Stimulated activated CD4-positive, alpha-beta T cell treated with anti-CD3 and anti-CD28 coated beads, Interleukin-2, amount 100 ng/mL, for 24 hours (primary cell): ENCODE measurements around the gene RHCG.
A peak's percentile ranks its signal among the peaks of the same experiment; 100 is the strongest.

Source experiments
- DNase-seq, 2 donors: peaks; one replicate each; pipeline ENCODE4 v3.0.0-alpha.2; 2020

Gene RHCG

GRCh38 chr15:89502867-89503595 is 6.6 kb upstream of the RHCG start:
- no peak for DNase-seq

GRCh38 chr15:89501646-89502045 is 5.3 kb upstream of the RHCG start:
- DNase-seq = no peak

GRCh38 chr15:89500397-89501270 is 4.3 kb upstream of the RHCG start:
- DNase-seq = peak in 1 of 2 donors; percentile 17

- no peak for DNase-seq
Observed at GRCh38 chr15:89499156-89499555, 2.8 kb upstream of the RHCG start.

- no peak for DNase-seq
Observed at GRCh38 chr15:89498574-89498906, 2.2 kb upstream of the RHCG start.

- no peak for DNase-seq
Observed at GRCh38 chr15:89497231-89497630, 848 bp upstream of the RHCG start.

GRCh38 chr15:89495638-89496145 is 691 bp downstream of the RHCG start:
- DNase-seq = no peak

- peak in 1 of 2 donors; percentile 54 for DNase-seq
Observed at GRCh38 chr15:89494941-89495637, 1.3 kb downstream of the RHCG start.

- DNase-seq = no peak
Observed at GRCh38 chr15:89494031-89494430, 2.4 kb downstream of the RHCG start.

- no peak for DNase-seq
Observed at GRCh38 chr15:89492934-89493631, 3.3 kb downstream of the RHCG start.

GRCh38 chr15:89492111-89492641 is 4.2 kb downstream of the RHCG start:
- DNase-seq = peak in 1 of 2 donors; percentile 26

GRCh38 chr15:89490814-89491315 is 5.5 kb downstream of the RHCG start:
- DNase-seq = no peak

- no peak for DNase-seq
Observed at GRCh38 chr15:89490081-89490813, 6.1 kb downstream of the RHCG start.

- DNase-seq = no peak
Observed at GRCh38 chr15:89489376-89489775, 7.0 kb downstream of the RHCG start.

- no peak for DNase-seq
Observed at GRCh38 chr15:89487791-89488190, 8.6 kb downstream of the RHCG start.

GRCh38 chr15:89486726-89487050 is 9.7 kb downstream of the RHCG start:
- DNase-seq = peak; percentile 37 to 60

- DNase-seq = no peak
Observed at GRCh38 chr15:89483079-89483478, 13.3 kb downstream of the RHCG start.

- no peak for DNase-seq
Observed at GRCh38 chr15:89482139-89482538, 14.2 kb downstream of the RHCG start.

- DNase-seq = no peak
Observed at GRCh38 chr15:89480505-89480904, 15.9 kb downstream of the RHCG start.

- DNase-seq = no peak
Observed at GRCh38 chr15:89479173-89479572, 17.2 kb downstream of the RHCG start.

- DNase-seq = no peak
Observed at GRCh38 chr15:89477411-89478242, 18.8 kb downstream of the RHCG start.
